T-cell (primary cell): ENCODE measurements around the gene HTATIP2. TPM values are rescaled to one million over a fixed set of nuclear protein-coding genes. Genes with fewer than 3 reads are reported as not detected.
"Not testable (repeated sequence)": the region's sequence is repeated elsewhere in the genome, so short reads cannot be mapped to it uniquely, and the experiment has no call there.

Source experiments
- ATAC-seq, 4 experiments: fragments of 200-7000 bp in 3 of 4; fragments of 150-1000 bp in 1 of 4; cut with Tn5 transposase; replicated peaks in 1 of 4; 1 replicate in 3 of 4; 2 replicates in 1 of 4; pipeline ENCODE4 v1.10.0; 2021; ENCODE audit warnings: moderate library complexity in 3 of 4, mild to moderate bottlenecking in 2 of 4, moderate number of reproducible peaks in 1 of 4
- CTCF ChIA-PET, 2 donors: fragments of 300-600 bp; sonication (Branson Sonifier 250); formaldehyde crosslinking; loops; one replicate each; lab custom pipeline; 2022; ENCODE audit warnings: antibody characterized with exemption in 2 of 2; lab: Charles Lee
- POLR2A ChIA-PET, 2 donors: fragments of 300-600 bp; sonication (Branson Sonifier 250); formaldehyde crosslinking; loops; one replicate each; lab custom pipeline; 2022; ENCODE audit warnings: antibody characterized with exemption in 2 of 2; lab: Charles Lee
- DNase-seq, 35 experiments: peaks; one replicate each; pipeline versions ENCODE4 v3.0.0 to v3.0.0-alpha.2; 2013 to 2023
- H3K27ac ChIP-seq: one replicate; pipeline ENCODE4 v1.5.1; 2013; ENCODE audit warnings: low read length
- H3K27me3 ChIP-seq, 2 experiments: replicated peaks in 1 of 2; 1 replicate in 1 of 2; 2 replicates in 1 of 2; pipeline versions ENCODE4 v1.6.1 to v1.7.0; 2013; ENCODE audit warnings: low read length in 1 of 2, mixed read lengths in 1 of 2; ENCODE audit not compliant: control insufficient read depth in 2 of 2, insufficient read depth in 2 of 2; ENCODE audit errors: extremely low read depth in 1 of 2
- H3K36me3 ChIP-seq, 2 donors: 1 replicate in 1 of 2; 2 replicates in 1 of 2; pipeline versions ENCODE4 v1.6.1 to v1.7.0; 2013; ENCODE audit warnings: low read length in 1 of 2; ENCODE audit not compliant: control insufficient read depth in 2 of 2, insufficient read depth in 1 of 2; ENCODE audit errors: extremely low read depth in 1 of 2
- H3K4me1 ChIP-seq, 2 experiments: 1 replicate in 1 of 2; 2 replicates in 1 of 2; pipeline versions ENCODE4 v1.6.1 to v1.7.0; 2013; ENCODE audit warnings: low read length in 2 of 2, mixed read lengths in 1 of 2; ENCODE audit not compliant: insufficient read depth in 2 of 2, control insufficient read depth in 1 of 2; ENCODE audit errors: extremely low read depth in 1 of 2
- H3K4me3 ChIP-seq, 2 donors: 1 replicate in 1 of 2; 2 replicates in 1 of 2; pipeline versions ENCODE4 v1.5.1 to v1.7.0; 2013; ENCODE audit warnings: mild to moderate bottlenecking in 2 of 2, low read length in 1 of 2, moderate library complexity in 1 of 2; ENCODE audit not compliant: control insufficient read depth in 1 of 2; ENCODE audit errors: extremely low read depth in 1 of 2
- H3K9me3 ChIP-seq: 2 replicates; pipeline ENCODE4 v1.7.0; 2013
- H3K27ac Mint-ChIP-seq, 2 donors: one replicate each; pipeline ENCODE4 v1.8.0; 2020 to 2021; ENCODE audit warnings: mild to moderate bottlenecking in 2 of 2, mixed read lengths in 2 of 2
- H3K27me3 Mint-ChIP-seq, 2 donors: one replicate each; pipeline ENCODE4 v1.8.0; 2021 to 2022; ENCODE audit warnings: mixed read lengths in 2 of 2
- H3K36me3 Mint-ChIP-seq: one replicate; pipeline ENCODE4 v1.8.0; 2021; ENCODE audit warnings: mixed read lengths
- H3K4me1 Mint-ChIP-seq, 3 donors: one replicate each; pipeline ENCODE4 v1.8.0; 2020 to 2022; ENCODE audit warnings: mixed read lengths in 3 of 3, mild to moderate bottlenecking in 1 of 3
- H3K4me3 Mint-ChIP-seq, 3 donors: one replicate each; pipeline ENCODE4 v1.8.0; 2020 to 2022; ENCODE audit warnings: mild to moderate bottlenecking in 3 of 3, mixed read lengths in 3 of 3, moderate library complexity in 3 of 3
- H3K9me3 Mint-ChIP-seq, 3 donors: one replicate each; pipeline ENCODE4 v1.8.0; 2020 to 2022; ENCODE audit warnings: mixed read lengths in 3 of 3
- WGBS: methylation state at CpG from one replicate; pipeline ENCODE4 v1.1.5; 2013; ENCODE audit warnings: missing lambda C conversion rate; ENCODE audit not compliant: insufficient coverage; 5-methylcytosine and 5-hydroxymethylcytosine counted together
- total RNA-seq, 35 experiments: library from RNA in 6 of 35; stranded (reverse) in 6 of 35; fragments of 120-200 nt in 1 of 35; gene quantifications; one replicate each; pipeline versions ENCODE4 v1.2.1 to v1.2.4 and lab custom pipeline; 2013 to 2026

HTATIP2 gene
- total RNA-seq, 5 donors from 2014 or later (not counting 1 experiment from before 2014, with no cell fraction given), result 16.0 to 46.9 (median 40.0) TPM

- ChIA-PET CTCF (interaction anchor here in 1 of 2 donors (0.6 to 0.9 kb wide), 2 partner anchors 15 to 35 kb away, joined by 3 read pairs; no protein-coding TSS in a partner anchor), POLR2A (no interaction called here)
- peaks cover 0 to 2% of the 10 kb centered on the region in 2 donors for H3K27me3 Mint-ChIP-seq
- no peak for ATAC-seq
- H3K36me3 Mint-ChIP-seq, result no peaks in the 10 kb centered on the region
- no peak overlapping the region for H3K27ac Mint-ChIP-seq
- peaks cover 2 to 6% of the 10 kb centered on the region in 2 experiments for H3K4me1 ChIP-seq
- H3K4me1 Mint-ChIP-seq, result peaks cover 22 to 29% (median 27%) of the 10 kb centered on the region in 3 donors
- no peaks in the 10 kb centered on the region for H3K27me3 ChIP-seq
- H3K4me3 ChIP-seq, result no peak overlapping the region
- H3K4me3 Mint-ChIP-seq, result no peak overlapping the region
- no peak for DNase-seq
- H3K9me3 ChIP-seq, result no peaks in the 10 kb centered on the region
- H3K27ac ChIP-seq, result no peak overlapping the region
- no peaks in the 10 kb centered on the region for H3K9me3 Mint-ChIP-seq
- WGBS, result no CpG with 5 or more reads among the region's 1 CpG
- no peaks in the 10 kb centered on the region for H3K36me3 ChIP-seq
Measured at GRCh38 chr11:20357150-20357549, 6.4 kb upstream of the HTATIP2 start.

DNA sequence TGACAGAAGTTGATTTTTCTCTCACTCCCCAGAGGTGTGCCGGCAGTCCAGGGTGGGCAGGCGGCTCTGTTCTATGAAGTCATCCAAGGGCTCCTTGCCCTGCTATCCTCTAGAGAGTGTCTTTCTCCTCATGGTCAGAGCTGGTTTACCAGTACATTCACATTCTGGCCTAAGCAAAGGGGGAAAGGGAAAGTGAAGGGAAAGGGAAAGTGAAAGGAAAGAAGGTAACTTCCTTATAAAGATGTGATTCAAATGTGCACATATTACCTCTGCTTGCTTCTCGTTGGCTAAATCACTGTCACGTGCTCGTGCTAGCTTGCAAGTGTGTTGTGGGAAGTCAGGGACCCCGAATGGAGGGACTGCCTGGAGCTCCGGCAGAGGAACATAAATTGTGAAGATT lies 2.9 kb upstream of the HTATIP2 start:
- ChIA-PET CTCF (interaction anchor here (0.7 to 1.1 kb wide), 8 partner anchors 9 to 389 kb away, joined by 3 to 5 read pairs (median 3); no protein-coding TSS in a partner anchor), POLR2A (interaction anchor here in 1 of 2 donors (1.0 kb wide), 1 partner anchor 21 kb away, joined by 3 read pairs; no protein-coding TSS in a partner anchor)
- H3K4me3 ChIP-seq, result peak overlapping the region in 1 of 2 donors; percentile 15
- peak in 28 of 35 experiments; percentile 5 to 71 (median 36) for DNase-seq
- H3K27me3 ChIP-seq, result no peaks in the 10 kb centered on the region
- no CpG with 5 or more reads among the region's 7 CpGs for WGBS
- H3K27ac ChIP-seq, result peak overlapping the region; percentile 70
- Mint-ChIP-seq H3K4me3 (peak overlapping the region; percentile 41 to 68 (median 54)), H3K27ac (peak overlapping the region; percentile 75 to 87), H3K36me3 (no peaks in the 10 kb centered on the region), H3K9me3 (no peaks in the 10 kb centered on the region), H3K27me3 (no peaks in the 10 kb centered on the region), H3K4me1 (peaks cover 41 to 52% (median 49%) of the 10 kb centered on the region in 3 donors)
- no peaks in the 10 kb centered on the region for H3K36me3 ChIP-seq
- no peaks in the 10 kb centered on the region for H3K9me3 ChIP-seq
- H3K4me1 ChIP-seq, result peaks cover 13 to 34% of the 10 kb centered on the region in 2 experiments
- ATAC-seq, result peak in 3 of 4 experiments; percentile 23 to 64 (median 32)

GRCh38 chr11:20362481-20362880 lies 1.0 kb upstream of the HTATIP2 start:
- peaks cover 8% of the 10 kb centered on the region for H3K36me3 Mint-ChIP-seq
- H3K27ac Mint-ChIP-seq, result peak overlapping the region; percentile 93 to 94
- DNase-seq, result peak in 1 of 35 experiments; percentile 10
- H3K4me3 Mint-ChIP-seq, result peak overlapping the region; percentile 81 to 91 (median 84)
- Histone ChIP-seq H3K4me3 (no peak overlapping the region), H3K36me3 (no peaks in the 10 kb centered on the region), H3K27me3 (no peaks in the 10 kb centered on the region), H3K9me3 (no peaks in the 10 kb centered on the region), H3K27ac (no peak overlapping the region), H3K4me1 (peaks cover 13 to 34% of the 10 kb centered on the region in 2 experiments)
- no peaks in the 10 kb centered on the region for H3K27me3 Mint-ChIP-seq
- H3K4me1 Mint-ChIP-seq, result peaks cover 56 to 68% (median 65%) of the 10 kb centered on the region in 3 donors
- no CpG with 5 or more reads among the region's 1 CpG for WGBS
- ATAC-seq, result no peak
- ChIA-PET POLR2A (no interaction called here), CTCF (interaction anchor here in 1 of 2 donors (1.1 kb wide), 1 partner anchor 10 kb away, joined by 3 read pairs; no protein-coding TSS in a partner anchor)
- no peaks in the 10 kb centered on the region for H3K9me3 Mint-ChIP-seq

GRCh38 chr11:20363149-20363499 lies 390 bp upstream of the HTATIP2 start:
- no peaks in the 10 kb centered on the region for H3K9me3 ChIP-seq
- Mint-ChIP-seq H3K9me3 (no peaks in the 10 kb centered on the region), H3K4me1 (peaks cover 58 to 72% (median 69%) of the 10 kb centered on the region in 3 donors), H3K27ac (peak overlapping the region; percentile 93 to 94), H3K27me3 (no peaks in the 10 kb centered on the region), H3K4me3 (peak overlapping the region; percentile 81 to 91 (median 84)), H3K36me3 (peaks cover 10% of the 10 kb centered on the region)
- peak overlapping the region; percentile 65 for H3K27ac ChIP-seq
- H3K4me3 ChIP-seq, result peak overlapping the region; percentile 83 to 91
- WGBS, result 85% methylated on average over 2 of the region's 2 CpGs
- no peak for ATAC-seq
- POLR2A ChIA-PET, result no interaction called here
- no peaks in the 10 kb centered on the region for H3K36me3 ChIP-seq
- CTCF ChIA-PET, result interaction anchor here in 1 of 2 donors (1.1 kb wide), 1 partner anchor 11 kb away, joined by 3 read pairs; no protein-coding TSS in a partner anchor
- H3K27me3 ChIP-seq, result no peaks in the 10 kb centered on the region
- peaks cover 13 to 34% of the 10 kb centered on the region in 2 experiments for H3K4me1 ChIP-seq
- DNase-seq, result no peak

GRCh38 chr11:20364341-20364792 lies 853 bp downstream of the HTATIP2 start:
- Histone ChIP-seq H3K36me3 (no peaks in the 10 kb centered on the region), H3K27me3 (no peaks in the 10 kb centered on the region), H3K4me3 (peak overlapping the region; percentile 83 to 91), H3K9me3 (no peaks in the 10 kb centered on the region), H3K4me1 (peaks cover 13 to 34% of the 10 kb centered on the region in 2 experiments), H3K27ac (peak overlapping the region; percentile 63)
- DNase-seq, result peak in 1 of 35 experiments; percentile 11
- ATAC-seq, result no peak
- peak overlapping the region; percentile 72 to 93 for H3K27ac Mint-ChIP-seq
- peaks cover 63 to 82% (median 80%) of the 10 kb centered on the region in 3 donors for H3K4me1 Mint-ChIP-seq
- H3K9me3 Mint-ChIP-seq, result no peaks in the 10 kb centered on the region
- peak overlapping the region; percentile 84 to 87 (median 84) for H3K4me3 Mint-ChIP-seq
- POLR2A ChIA-PET, result no interaction called here
- H3K36me3 Mint-ChIP-seq, result peaks cover 18% of the 10 kb centered on the region
- H3K27me3 Mint-ChIP-seq, result no peaks in the 10 kb centered on the region
- CTCF ChIA-PET, result interaction anchor here (0.7 to 1.0 kb wide), 4 partner anchors 10 to 262 kb away, joined by 3 to 6 read pairs (median 4); no protein-coding TSS in a partner anchor
- 50% methylated on average over 5 of the region's 6 CpGs for WGBS

GRCh38 chr11:20365465-20365864 lies 2.0 kb downstream of the HTATIP2 start:
- CTCF ChIA-PET, H3K9me3 ChIP-seq, H3K36me3 ChIP-seq, DNase-seq, POLR2A ChIA-PET, H3K27me3 ChIP-seq, H3K9me3 Mint-ChIP-seq, H3K27ac ChIP-seq, H3K27me3 Mint-ChIP-seq, H3K4me3 ChIP-seq, ATAC-seq: not testable (repeated sequence)
- Mint-ChIP-seq H3K4me1 (peaks cover 60 to 80% (median 80%) of the 10 kb centered on the region in 3 donors), H3K4me3 (peak overlapping the region; percentile 84 to 87 (median 84)), H3K27ac (peak overlapping the region; percentile 59 to 93), H3K36me3 (peaks cover 18% of the 10 kb centered on the region)
- 96% methylated on average over 5 of the region's 6 CpGs for WGBS
- H3K4me1 ChIP-seq, result peaks cover 13 to 32% of the 10 kb centered on the region in 2 experiments
